Activated T-cell treated with anti-CD3 and anti-CD28 coated beads for 24 hours (primary cell): Measurements from ENCODE around the gene AHCY.
A peak's percentile ranks its signal among the peaks of the same experiment; 100 is the strongest.
"Not testable (repeated sequence)": the region's sequence is repeated elsewhere in the genome, so short reads cannot be mapped to it uniquely, and the experiment has no call there.

Source experiments
- DNase-seq: peaks from one replicate; pipeline ENCODE4 v3.0.0-alpha.2; 2020; ENCODE audit warnings: low read depth

The AHCY gene

DNA sequence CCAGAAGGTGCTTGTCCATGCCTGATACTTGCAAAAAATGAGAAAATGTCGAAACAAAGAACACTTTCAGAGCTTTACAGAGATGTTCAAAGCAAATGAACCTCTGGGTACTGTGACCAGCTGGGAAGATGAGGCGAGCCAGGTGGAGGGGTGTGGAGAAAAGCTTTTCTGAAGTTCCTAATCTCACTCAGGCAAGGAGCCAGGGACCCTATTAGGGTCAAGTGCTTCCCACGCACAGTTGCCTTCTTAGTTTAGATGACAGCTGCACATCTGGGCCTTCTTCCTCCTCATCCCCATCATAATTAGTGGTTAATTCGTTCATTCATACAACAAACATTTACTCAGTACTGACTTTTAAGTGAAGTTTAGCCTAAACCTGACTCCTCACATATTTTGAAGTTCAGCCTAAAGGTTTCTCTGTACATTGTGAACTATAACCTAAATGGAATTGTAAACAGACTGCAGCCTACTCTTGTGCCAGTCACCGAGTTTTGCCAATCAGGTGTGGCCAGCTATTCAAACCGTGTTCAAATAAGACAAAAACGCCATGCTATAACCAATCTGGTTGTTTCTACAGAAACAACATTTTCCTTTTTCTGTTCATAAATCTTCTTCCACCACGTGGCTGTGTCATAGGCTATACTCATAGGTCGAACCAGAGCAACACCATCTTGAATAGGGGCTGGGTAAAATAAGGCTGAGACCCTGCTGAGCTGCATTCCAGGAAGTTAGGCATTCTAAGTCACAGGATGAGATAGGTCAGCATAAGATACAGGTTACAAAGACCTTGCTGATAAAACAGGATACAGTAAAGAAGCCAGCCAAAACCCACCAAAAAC is 19.3 kb upstream of the AHCY start:
- no peak for DNase-seq

- DNase-seq: no peak
Measured at GRCh38 chr20:34320861-34321260, 17.7 kb upstream of the AHCY start.

DNA sequence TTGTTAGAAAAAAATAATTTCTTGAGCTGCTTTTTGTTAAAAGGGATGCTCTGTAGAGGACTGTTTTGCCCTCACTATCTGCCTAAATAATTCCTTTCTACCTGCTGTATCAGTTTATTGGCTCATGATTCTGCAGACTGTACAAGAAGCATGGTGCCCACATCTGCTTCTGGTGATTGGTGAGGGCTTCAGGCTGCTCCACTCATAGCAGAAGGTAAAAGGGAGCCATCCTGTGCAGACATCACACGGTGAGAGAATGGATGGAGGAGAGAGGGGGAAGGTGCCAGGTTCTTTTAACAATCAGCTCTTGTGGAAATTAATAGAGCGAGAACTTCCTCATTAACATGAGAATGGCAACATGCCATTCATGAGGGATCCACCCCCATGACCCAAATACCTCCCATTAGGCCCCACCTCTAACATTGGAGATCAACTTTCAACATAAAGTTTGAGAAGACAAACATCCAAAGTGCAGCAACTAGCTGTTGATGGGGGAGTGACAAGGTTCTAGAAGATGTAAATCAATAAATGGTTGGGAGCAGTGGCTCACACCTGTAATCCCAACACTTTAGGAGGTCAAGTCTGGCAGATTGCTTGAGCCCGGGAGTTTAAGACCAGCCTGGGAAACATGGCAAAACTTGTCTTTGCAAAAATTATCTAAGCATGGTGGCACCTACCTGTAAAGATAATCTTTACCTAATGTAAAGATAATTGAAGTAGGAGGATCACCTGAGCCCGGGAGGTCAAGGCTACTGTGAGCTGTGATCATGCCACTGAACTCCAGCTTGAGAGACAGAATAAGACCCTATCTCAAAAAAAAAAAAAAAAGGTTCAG is 15.7 kb upstream of the AHCY start:
- no peak for DNase-seq

DNA sequence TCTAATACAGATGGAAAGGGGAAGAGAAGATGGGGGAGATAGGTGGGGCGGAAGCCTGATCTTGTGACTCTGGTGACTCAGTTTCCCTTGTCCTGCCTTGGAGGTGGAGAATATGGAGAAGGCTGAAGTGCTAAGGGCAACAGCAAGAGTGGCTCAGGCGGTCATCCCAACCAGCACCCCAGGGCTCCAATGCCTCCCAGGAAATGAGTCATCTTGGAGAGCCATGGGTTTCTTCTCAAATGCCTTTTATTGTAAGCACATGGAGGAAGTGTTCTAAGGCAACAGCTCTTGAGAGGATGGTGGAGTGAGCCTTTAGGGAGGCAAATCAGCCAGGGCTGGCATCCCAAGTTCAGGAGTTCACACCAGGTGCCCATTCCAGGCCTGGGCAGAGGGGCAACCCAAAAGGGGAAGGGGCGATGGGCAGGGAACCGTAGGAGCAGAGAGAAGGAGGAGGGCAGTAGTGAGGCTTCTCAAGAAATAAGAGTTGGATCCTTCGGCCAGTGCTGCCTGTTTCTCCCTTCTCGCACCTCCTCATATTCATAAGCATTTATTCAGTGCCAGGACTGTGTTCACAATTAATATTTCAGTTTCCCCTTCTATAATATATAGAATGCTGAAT is 13.2 kb upstream of the AHCY start:
- no peak for DNase-seq

DNA sequence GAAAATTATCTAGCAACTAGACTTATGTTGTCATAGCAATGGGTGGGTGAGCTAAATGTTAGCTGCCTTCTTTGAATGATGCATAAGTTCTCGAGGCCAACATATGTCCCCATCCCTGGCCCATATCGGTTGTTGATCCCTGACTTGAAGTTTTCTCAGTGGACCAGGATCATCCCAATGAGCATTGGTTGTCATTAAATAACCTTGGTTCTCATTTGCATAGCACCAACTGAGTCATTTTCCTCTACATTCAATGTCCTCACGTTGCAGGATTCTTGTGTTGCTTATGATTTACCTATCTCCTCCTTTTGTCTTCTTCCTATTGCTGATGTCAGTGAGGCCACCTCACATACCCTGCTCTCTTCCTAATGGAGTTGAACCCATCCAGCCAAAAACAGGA is 12.1 kb upstream of the AHCY start:
- no peak for DNase-seq

DNA sequence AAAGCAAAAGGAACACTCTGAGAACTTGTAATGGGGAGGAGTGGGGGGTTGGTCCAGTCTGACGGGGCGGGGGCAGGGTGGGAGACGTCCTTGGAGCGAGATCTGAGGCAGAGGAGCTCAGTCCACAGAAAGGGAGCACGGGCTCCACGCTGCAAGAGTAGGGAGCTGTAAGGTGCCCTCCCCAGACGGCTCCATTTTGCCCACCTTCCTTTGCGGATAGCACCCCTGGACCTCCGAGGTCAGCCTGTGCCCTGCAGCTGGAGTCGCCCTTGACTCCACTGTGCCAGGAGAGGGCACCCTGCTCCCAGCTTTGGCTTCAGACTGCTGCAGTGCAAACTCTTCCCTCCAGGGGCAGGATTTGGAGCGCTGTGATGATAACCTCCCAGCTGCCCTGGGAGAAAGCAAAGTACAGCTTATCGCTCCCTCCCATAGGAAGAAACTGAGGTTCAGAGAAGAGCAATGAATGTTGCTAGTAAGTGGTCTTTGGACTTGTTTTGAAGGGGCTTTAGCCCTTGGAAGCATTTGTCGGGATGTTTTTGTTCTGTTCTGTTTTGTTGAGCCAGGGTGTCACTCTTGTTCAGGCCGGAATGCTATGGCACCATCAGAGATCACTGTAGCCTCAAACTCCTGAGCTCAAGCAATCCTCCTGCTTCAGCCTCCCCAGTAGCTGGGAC is 9.5 kb upstream of the AHCY start:
- DNase-seq: peak; percentile 81

DNA sequence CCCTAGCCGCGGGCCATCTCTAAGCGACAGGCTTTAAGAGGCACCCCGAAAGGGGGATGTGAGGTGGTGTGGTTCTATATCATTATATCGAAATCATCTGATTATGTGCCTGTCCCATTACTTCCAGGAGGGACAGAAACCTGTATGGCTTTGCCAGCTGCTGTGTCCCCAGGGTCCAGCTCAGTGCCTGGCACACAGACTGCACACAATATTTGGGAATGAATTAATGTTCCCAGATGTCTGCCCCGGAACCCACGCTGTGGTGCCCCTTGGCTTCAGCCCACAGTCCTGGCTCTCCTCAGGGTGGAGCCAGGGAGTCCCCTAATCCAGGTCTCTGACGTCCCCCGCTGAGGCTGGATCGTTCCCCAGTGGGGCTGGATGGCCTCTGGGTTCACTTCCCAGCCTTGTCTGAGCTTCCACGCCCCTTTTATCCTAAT is 8.9 kb upstream of the AHCY start:
- no peak for DNase-seq

GRCh38 chr20:34311118-34312023 is 8.2 kb upstream of the AHCY start:
- no peak for DNase-seq

- DNase-seq: no peak
Measured at GRCh38 chr20:34310481-34311117, 7.4 kb upstream of the AHCY start.

GRCh38 chr20:34309691-34310090 is 6.5 kb upstream of the AHCY start:
- DNase-seq: no peak

DNA sequence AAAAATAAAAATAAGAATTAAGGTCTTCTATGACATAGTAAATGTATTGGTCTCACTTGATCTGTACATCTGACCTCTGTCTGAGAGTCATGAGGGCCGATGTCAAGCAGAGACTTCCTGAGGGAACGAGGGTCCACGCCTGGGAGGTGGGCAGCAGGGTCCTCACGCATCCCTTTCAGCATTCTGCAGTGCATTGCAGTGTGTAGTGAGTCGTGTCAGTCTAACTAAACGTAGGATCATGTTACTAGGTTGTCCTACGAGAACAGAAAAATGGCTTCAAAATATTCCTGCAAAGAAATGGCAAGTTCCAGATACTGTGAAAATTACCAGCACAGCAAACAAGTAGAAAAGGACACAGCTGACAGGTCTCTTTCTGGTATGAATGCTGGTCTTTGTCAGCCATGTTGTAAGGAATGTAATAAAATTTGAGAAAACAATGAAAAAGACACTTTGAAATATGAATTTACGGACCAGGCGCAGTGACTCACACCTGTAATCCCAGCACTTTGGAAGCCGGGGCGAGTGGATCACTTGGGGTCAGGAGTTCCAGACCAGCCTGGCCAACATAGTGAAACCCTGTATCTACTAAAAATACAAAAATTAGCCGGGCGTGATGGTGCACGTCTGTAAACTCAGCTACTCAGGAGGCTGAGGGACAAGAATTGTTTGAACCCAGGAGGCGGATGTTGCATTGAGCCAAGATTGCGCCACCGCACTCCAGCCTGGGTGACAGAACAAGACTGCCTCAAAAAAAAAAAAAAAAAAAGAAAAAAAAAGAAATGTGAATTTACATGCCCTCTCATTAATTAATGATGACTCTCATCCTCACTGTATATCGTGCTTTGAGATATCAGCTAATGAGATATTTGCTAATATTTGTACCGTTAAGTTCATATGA is 2.4 kb upstream of the AHCY start:
- no peak for DNase-seq

DNA sequence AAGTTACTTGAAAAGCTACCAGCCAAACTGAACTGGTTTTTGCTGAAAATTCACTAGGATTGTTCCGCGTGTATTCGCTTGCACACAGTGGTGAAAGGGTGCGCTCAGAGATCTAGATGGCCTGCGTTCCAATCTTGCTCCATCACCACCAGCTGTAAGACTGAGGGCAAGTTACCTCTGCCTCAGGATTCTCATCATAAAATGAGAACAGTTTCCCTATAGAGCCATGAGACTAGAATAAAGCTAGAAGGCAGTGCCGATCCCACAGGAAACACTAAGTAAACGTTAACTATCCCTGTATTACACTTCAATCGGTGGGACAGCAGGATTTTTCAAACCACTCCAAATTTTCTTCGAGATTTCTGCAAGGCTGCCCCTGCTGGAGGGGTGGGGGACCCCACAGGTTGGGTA is 838 bp downstream of the AHCY start:
- DNase-seq: peak; percentile 4

DNA sequence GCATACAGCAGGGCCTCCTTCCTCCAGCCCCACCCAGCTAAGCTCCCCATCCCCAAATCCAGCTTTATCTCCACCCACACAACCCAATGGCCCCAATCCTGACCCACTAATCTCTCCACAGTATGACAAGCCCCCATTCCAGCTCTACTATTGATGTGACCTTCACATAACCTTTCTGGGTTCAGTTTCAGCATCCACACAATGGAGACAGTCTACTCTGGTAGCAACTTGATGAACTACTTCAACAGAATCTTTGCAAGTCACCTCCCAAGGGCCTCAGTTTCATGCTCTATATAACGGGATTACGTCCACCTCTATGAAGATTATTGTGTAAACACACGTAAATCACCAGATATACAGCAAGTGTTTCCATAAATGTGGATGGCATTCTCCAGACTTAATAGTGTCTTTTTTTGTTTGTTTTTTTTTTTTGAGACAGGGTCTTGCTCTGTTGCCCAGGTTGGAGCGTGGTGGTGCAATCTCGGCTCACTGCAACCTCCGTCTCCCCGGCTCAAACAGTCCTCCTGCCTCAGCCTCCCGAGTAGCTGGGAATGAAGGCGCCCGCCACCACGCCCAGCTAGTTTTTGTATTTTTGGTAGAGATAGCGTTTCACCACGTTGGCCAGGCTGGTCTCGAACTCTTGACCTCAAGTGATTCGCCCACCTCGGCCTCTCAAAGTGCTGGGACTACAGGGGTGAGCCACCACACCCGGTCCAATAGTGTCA is 1.4 kb downstream of the AHCY start:
- DNase-seq: no peak

DNA sequence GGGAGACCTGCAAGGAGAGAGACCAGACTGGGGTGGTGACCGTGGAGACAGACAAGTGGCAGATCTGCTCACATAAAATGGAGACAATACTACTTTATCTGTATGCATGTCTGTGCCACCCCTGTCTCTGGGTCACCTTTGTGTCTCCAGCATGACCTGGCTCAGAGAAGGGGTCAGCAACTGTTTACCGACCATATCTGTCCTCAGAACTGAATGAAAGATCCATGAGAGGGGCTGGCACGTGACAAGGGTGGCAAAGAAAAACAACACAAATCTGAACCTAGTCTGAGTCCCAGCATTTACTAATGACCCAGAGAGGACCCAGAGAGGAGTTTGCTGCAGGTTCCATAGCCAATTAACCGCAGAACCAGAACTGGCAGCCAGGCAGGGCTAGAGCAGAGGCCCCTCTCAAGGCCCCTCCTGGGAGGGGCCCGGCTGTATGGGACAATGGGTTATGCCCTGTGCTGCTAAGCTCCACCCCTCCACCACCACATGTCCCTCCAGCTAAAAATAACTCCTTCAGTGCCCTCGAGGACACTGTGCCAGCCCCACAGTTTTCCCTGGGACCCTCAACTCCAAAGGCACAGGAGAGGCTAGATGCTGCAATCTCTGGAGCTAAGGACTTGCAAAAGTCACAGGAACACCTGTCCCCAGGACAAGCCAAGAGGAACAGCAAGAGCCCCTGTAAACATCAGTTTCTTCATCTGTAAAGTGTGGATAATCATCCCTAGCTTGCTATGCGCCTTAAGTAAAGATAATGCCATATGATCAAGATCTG is 2.2 kb downstream of the AHCY start:
- no peak for DNase-seq

DNA sequence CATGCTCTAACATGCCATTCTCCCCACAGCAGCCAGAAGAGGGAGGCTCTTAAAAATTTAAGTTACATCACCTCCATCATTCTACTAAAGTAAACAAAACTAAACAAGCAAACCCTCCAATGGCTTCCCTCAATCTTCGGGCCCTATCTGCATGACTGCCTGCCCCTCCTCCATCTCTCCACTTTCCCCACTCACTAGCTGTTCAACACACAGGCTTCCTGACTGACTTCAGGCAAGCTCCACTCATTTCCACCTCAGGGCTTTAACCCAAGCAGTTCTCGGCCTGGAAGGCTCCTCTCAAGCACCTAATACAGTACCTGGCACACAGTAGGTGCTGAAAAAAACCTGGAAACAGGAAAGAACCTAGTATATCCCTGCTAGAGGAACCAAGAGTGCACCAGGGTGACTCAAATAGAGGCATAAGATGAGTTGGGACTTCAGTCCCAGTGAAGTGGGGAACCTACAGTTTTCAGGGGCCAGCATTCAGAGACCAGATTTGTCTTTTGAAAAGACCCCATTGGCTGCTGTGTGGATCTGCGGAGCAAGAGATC is 2.8 kb downstream of the AHCY start:
- no peak for DNase-seq

DNA sequence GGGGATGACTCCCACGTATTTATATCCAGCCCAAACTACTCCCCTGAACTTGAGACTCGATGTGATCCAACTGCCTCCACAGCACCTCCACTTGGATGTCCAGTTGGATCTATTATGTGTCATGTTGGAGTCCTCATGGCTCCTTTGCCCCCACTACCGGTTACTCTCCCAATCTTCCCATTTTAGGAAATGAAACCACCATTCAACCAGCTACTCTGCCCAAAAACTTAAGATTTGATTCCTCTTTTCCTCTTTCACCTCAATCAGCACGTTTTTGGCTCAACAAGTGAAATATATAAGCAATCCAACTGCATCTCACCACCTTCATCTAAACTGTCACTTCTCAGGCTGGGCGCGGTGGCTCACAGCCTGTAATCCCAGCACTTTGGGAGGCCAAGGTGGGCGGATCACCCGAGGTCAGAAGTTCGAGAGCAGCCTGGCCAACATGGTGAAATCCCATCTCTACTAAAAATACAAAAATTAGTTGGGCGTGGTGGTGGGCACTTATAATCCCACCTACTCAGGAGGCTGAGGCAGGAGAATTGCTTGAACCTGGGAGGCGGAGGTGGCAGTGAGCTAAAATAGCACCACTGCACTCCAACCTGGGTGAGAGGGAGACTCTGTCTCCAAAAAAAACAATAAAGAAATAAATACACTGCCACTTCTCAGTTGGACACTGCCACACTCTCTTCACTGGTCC is 3.4 kb downstream of the AHCY start:
- no peak for DNase-seq

DNA sequence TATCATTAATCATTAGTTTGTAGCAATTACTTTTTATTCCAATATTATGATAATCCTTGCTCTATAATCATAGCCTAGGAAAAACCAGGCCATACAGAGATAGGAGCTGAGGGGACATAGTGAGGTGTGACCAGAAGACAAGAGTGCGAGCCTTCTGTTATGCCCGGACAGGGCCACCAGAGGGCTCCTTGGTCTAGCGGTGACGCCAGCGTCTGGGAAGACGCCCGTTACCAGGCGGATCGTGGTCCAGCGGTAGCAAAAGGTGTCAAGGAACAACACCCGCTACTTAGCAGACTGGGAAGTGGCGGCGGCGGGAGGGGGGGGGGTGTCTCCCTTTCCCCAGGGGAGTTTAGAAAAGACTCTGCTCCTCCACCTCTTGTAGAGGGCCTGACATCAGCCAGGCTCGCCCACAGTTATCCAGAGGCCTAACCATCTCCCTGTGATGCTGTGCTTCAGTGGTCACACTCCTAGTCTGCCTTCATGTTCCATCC is 4.8 kb downstream of the AHCY start:
- DNase-seq: not testable (repeated sequence)
